Inferior parietal cortex (tissue), 1 donor: ENCODE data around the gene CTSO.
"Not testable (repeated sequence)": the region's sequence is repeated elsewhere in the genome, so short reads cannot be mapped to it uniquely, and the experiment has no call there.

Experiments used
- DNase-seq: peaks from one replicate; pipeline ENCODE4 v3.0.0-alpha.2; 2016; ENCODE audit errors: extremely low spot score

Gene CTSO

DNA sequence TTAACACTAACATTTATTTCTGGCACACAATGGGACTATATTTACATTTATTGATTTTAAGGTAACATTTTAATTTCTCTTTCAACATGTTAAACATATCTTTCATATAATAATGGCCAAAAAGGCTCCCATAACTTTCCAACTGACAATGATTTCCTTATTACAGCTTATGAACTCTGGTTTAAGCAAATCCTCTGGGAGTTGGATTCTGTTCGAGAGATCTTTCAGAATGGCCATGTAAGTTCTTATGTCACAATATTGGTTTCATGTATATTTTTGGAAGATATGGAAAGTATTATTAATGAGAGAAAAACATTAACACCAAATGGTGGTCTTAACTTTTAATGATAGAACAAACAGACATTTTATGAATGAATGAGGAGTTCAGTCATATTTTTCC is 46.1 kb downstream of the CTSO start:
- no peak for DNase-seq

- DNase-seq = no peak
These were observed 47.0 kb downstream of the CTSO start for GRCh38 chr4:155906554-155907247.

GRCh38 chr4:155904331-155904730 is 49.3 kb downstream of the CTSO start:
- DNase-seq = no peak

GRCh38 chr4:155903453-155903852 is 50.2 kb downstream of the CTSO start, which contains the start of gene TDO2:
Gene TDO2, plus strand, starts transcription at chr4:155903696. Its CDS starts 63 bp downstream, at chr4:155903759.
- no peak for DNase-seq

GRCh38 chr4:155901013-155901412 is 52.7 kb downstream of the CTSO start:
- DNase-seq = no peak

DNA sequence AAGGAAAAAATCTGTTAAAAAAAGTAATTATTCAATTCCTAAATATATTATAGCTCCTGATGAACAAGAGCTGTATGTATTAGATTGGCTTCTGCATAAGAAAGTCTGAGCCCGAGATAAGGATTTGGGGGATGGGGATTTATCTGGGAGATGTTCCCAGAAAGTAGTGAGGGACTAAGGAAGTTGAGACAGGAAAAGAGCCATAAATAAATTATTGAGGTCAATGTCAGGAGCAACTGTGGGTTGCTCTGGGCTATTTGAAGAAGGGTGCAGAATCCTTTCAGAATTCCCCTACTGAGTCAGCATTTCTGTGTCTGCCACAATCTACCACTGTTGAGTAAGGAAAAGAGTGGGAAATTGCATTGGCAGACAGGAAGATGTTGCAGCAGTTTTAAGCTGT is 53.3 kb downstream of the CTSO start:
- no peak for DNase-seq

DNA sequence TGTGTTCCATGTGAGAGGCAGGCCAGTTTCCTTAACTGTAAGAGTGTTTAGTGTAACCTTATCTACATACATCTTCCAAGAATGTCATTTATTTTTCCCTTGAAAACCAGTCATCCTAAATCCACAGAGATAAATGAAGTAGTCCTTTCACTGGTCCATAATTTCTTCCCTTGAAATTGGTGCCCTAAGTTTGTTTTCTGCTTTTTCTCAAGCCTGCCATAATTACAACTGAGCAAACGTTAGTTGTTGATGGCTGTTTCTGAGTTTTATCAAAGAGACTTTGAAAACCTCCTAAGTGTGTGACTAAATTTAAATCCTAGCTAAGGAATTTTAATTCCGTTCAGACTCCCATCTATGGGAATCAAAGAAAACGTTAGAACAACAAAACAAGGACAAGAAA is 53.8 kb downstream of the CTSO start:
- no peak for DNase-seq

DNA sequence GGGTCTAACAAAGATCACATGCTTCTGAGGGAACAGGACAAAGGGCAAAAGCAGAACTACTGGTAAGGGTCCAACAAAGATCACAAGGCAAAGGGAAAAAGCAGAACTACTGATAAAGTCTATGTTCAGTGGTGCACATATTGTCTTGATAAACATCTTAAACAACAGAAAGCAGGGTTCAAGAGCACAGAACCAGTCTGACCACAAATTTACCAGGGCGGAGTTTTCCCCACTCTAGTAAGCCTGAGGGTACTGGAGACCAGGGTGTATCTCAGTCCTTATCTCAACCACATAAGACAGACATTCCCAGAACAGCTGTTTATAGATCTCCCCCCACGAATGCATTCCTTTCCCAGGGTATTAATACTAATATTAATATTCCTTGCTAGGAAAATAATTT is 55.3 kb downstream of the CTSO start:
- not testable (repeated sequence) for DNase-seq

GRCh38 chr4:155891058-155891457 is 62.6 kb downstream of the CTSO start:
- no peak for DNase-seq

- DNase-seq = no peak
These were observed 63.7 kb downstream of the CTSO start for GRCh38 chr4:155889946-155890345.

DNA sequence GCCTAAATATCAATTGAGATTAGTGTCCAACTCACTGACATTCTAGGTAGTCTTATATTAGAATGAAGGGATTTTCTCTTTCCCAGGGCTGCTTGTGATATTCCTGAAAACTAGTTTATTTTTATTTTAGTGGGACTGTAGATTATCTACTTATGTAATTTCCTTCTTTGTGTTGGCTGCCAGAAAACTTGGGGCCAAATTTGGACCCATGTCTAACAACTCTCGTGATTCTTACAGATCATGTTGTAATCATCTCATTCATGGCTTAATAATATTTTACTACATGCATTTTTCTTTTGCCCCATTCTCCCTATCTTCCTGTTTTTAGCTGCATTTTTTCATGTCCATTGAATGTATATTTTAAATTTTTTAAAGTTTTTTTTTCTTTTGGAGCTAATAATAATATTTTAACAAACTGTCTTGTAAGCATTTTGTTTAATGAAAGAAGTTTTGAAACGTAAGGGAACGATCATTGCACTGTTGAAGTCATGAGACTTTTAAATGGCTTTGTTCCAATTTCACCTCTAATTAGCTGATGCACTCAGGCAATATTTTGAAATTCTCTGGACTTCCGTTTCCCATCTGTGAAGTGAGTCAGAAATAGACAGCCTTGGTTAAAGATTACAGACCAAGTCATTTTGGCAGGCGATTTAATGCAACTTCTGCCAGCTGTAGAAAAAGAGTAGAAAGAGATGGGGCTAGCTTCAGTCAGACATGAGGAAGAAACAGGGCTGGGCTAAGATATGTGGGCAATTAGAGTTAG is 64.5 kb downstream of the CTSO start:
- DNase-seq = no peak

- no peak for DNase-seq
These were observed 65.7 kb downstream of the CTSO start for GRCh38 chr4:155887847-155888570.

GRCh38 chr4:155887045-155887444 is 66.6 kb downstream of the CTSO start:
- no peak for DNase-seq

- DNase-seq = no peak
These were observed 68.0 kb downstream of the CTSO start for GRCh38 chr4:155885666-155886065.

DNA sequence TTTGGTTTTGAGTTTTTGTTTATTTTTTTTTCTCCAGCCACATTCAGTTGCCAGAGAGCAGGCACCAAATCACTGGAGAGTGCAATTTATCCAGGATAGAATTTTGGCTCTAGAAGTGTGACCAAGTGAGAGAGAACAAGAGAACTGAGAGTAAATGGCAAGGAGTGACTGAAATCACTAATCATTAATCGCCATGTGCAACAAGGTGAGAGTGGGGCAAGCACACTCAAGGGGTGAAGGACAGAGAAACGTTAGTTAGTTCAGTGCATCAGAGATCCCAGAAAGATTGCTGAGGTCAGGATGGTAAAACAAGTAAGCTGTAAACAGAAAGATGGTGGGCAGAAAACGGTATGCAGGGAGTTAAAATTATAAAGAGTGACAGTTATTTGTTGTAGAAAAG is 69.8 kb downstream of the CTSO start:
- no peak for DNase-seq

GRCh38 chr4:155881555-155881954 is 72.1 kb downstream of the CTSO start:
- DNase-seq = no peak

DNA sequence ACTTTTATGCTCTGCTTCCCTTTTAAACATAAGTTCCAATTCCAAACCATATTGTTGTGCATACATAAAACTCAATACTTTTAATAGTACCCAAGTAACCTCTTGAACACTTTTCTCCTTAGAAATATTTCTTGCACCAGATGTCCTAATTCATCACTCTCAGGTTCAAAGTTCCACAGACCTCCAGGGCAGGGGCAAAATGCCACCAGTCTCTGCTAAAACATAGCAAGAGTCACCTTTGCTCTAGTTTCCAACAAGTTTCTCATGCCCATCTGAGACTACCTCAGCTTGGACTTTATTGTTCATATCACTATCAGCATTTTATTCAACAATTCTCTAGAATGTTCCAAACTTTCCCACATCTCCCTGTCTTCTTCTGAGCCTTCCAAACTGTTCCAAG is 73.9 kb downstream of the CTSO start:
- DNase-seq = no peak

GRCh38 chr4:155878611-155879010 is 75.1 kb downstream of the CTSO start:
- no peak for DNase-seq

DNA sequence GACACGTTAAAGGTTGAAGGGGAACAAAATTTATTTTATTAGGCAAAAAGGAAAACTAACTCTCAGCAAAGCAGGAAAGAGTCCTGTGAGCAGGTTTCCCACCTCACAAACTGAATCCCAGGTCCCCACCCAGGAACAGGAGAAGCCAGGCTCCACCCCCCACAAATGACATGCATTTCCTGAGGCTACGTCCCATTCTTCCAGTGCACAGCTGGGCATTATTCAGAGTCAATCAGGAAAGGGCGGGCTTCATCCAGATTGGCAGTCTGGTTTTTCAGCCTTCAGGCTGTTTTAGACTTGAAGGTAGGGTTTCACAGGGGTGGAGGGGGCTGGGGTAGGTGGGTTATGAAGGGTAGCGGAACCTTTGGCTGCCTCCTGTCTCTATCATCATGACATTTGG is 75.7 kb downstream of the CTSO start:
- no peak for DNase-seq

DNA sequence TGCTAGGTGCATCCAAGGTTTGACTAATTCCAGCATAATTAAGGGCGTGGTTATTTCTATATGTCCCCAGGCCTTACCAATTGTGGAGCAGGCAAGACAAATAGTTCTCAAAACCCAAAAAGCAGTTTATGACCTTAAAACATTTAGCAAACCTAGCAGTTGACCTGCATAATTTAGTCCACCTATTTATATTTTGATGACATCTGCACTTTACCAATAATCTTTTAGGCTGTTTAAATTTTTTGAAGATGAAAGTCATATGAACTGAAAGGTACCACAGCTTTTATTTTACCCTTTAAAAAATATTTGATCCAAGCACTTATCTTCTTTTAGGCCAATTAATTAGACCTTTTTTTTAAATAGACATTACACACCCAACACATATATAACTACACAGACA is 77.8 kb downstream of the CTSO start:
- no peak for DNase-seq
